Heart left ventricle (tissue), 13 donors: ENCODE measurements around the gene DOK1.

Experiments used
- POLR2A ChIP-seq, 2 donors: fragments of 450-650 bp; IDR thresholded peaks; one replicate each; pipeline ENCODE4 v1.6.1; 2017; ENCODE audit warnings: antibody characterized with exemption in 2 of 2, mild to moderate bottlenecking in 2 of 2, moderate library complexity in 2 of 2
- TF ChIP-seq, protein P1 (sequence below), 12 donors: fragments of 200-600 bp; sonication (generic) in 4 of 12; IDR thresholded peaks; one replicate each; pipeline versions ENCODE4 v1.5.0 to v1.8.0; 2018 to 2022; ENCODE audit warnings: antibody characterized with exemption in 12 of 12, mild to moderate bottlenecking in 5 of 12
- donor health status: ischemic (EF 13 %, LVEDD 7.1; RV severe dilation, severe dysfunction).
- donor health status: DM: no; HTN: yes; CAD: no.
- donor health status: DM: no; HTN: no; CAD: no.
- donor health status: ischemic (EF 25% LVEDD 6.9; RV normal size, moderate dysfunction).
- donor health status: ischemic (EF 25% LVEDD 5.7; RV mildly dilated, moderate dysfunction).
- donor health status: ischemic (EF 35%, LVEDD 5.7; RV mildly dilated, moderate dysfunction).
- donor health status: nonischemic (EF 11% LVEDD 7.7; RV severe dilation, severe dysfunction).
- donor health status: DM: yes; HTN: yes; CAD: no.
- donor health status: PGD.
- donor health status: ischemic (EF 29% LVEDD 5.4; RV normal size, mild dysfunction).
- donor health status: nonischemic (EF 23%, LVEDD 6.1; RV moderate dilation, normal function).

- TF ChIP-seq POLR2A (IDR thresholded peaks at IDR 0.05) = no peak
- TF ChIP-seq, protein P1, sequence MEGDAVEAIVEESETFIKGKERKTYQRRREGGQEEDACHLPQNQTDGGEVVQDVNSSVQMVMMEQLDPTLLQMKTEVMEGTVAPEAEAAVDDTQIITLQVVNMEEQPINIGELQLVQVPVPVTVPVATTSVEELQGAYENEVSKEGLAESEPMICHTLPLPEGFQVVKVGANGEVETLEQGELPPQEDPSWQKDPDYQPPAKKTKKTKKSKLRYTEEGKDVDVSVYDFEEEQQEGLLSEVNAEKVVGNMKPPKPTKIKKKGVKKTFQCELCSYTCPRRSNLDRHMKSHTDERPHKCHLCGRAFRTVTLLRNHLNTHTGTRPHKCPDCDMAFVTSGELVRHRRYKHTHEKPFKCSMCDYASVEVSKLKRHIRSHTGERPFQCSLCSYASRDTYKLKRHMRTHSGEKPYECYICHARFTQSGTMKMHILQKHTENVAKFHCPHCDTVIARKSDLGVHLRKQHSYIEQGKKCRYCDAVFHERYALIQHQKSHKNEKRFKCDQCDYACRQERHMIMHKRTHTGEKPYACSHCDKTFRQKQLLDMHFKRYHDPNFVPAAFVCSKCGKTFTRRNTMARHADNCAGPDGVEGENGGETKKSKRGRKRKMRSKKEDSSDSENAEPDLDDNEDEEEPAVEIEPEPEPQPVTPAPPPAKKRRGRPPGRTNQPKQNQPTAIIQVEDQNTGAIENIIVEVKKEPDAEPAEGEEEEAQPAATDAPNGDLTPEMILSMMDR (IDR thresholded peaks at IDR 0.05) = no peak
Measured at GRCh38 chr2:74551530-74551929, 3.0 kb upstream of the DOK1 start.
